DMS 273 treated with DMSO at 0.1 percent for 48 hours (cell line): ENCODE measurements around the gene COMMD10.

Experiments used
- DNase-seq: peaks from one replicate; lab custom pipeline; 2025; lab: John Stamatoyannopoulos, UW

COMMD10 gene

GRCh38 chr5:116292321-116292720, 207.5 kb downstream of the COMMD10 start:
- DNase-seq = no peak

- DNase-seq = no peak
These were observed 211.7 kb downstream of the COMMD10 start for GRCh38 chr5:116296335-116297072.

GRCh38 chr5:116297296-116297814, 212.5 kb downstream of the COMMD10 start:
- no peak for DNase-seq

GRCh38 chr5:116299746-116300640, 215.2 kb downstream of the COMMD10 start:
- DNase-seq = no peak

DNA sequence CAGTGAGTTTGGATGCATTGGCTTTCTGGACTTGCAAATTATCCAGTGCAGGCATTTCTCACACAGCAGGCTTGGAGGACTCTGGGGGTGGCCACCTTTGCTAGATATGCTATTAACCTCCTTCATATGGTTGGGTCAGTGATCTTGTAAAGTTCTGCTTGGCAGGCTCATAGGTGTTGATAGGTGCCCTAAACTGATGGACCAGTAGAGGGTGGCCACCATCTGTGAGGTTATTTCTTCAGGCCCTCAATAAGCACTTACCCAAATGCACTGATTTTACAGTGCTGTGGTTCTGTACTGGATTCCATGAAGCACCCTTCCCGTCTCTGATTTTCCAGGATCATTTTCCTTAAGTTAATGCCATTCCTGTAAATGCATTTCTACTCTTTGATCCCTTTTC, 216.3 kb downstream of the COMMD10 start:
- DNase-seq = no peak

DNA sequence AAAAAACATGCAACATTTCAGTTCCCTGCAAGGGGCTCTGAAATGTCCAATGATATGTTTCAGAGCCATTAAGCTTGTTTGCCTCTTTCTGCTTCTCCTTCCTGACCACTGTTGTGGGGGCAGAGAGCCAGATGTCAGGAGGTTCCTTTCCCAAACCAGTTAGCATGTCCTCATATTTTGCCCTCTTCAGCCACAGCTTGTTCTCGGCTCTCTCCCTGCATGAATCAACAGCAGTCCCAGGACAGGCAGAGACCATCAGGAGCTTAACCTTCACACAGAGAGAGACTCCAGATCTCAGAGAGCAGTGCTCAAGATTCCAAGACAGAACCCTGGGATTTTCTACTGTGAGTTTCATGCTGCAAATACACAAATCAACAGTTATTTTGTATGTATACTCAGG, 218.5 kb downstream of the COMMD10 start:
- DNase-seq = no peak

- no peak for DNase-seq
These were observed 219.0 kb downstream of the COMMD10 start for GRCh38 chr5:116303810-116304209.

DNA sequence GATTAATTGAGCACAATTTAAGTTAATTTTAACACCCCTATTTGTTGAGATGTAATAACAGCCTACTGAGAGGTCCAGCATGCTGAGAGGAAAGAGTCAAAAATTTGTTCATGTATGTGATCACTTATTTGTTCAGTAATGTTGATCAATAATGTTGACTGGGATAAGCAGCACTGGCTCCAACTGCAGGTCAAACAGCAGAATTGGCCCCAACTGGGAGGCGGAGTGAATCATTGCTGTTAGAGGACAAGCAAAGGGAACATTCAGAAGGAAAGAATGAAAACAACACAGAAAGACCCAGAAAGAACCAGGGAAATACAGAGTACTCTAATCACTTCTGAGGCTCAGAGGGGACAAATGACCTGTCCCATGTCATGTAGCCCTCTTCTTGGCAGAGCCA, 221.1 kb downstream of the COMMD10 start:
- no peak for DNase-seq

DNA sequence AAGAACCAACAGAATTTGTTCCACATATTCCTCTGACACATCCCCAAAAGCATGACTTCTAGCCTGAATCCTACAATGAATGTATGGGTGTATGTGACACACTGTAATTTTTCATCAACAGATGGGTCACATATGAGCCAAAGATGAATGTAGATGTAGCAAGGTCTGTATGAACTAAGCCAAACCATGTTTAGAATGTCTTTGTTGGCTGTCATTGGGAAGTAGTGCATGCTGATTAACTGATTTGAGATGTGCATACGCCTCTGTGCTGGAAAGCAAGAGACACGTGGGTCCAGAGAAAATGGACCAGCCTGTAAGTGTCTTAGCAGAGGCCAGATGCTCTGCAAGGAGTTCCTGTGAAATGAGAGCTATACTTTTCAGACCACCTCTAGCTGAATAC, 222.0 kb downstream of the COMMD10 start:
- DNase-seq = no peak

DNA sequence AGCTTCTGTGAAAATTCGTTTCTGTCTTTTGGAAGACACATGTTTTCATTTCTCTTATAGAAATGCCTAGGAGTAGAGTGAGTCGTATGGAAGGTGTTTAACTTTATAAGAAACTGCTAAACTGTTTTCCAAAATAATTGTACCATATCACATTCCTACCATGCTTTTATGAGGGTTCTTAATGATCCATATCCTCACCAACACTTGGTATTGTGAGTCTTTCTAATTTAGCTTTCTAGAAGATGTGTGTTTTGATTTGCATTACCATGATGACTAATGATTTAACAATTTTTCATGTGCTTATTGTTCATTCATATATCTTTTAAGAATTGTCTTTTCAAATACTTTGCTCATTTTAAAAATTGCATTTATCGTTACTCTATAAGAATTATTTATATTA, 223.6 kb downstream of the COMMD10 start:
- DNase-seq = no peak

DNA sequence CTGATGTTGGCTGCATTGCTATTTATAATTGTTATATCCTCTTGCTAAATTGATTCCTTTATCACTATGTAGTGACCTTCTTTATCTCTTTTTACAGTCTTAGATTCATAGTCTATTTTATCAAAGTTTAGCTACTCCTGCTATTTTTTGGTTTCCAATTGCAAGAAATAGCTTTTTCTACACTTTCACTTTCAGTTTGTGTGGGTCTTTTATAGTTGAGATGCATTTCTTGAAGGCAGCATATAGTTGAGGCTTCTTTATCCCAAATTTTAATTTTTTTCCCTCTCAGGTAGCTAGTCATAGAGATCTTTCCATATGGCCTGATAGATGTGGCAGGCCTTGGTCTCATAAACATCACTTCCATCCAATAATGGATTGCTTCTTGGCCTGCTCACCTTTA, 228.5 kb downstream of the COMMD10 start:
- no peak for DNase-seq

DNA sequence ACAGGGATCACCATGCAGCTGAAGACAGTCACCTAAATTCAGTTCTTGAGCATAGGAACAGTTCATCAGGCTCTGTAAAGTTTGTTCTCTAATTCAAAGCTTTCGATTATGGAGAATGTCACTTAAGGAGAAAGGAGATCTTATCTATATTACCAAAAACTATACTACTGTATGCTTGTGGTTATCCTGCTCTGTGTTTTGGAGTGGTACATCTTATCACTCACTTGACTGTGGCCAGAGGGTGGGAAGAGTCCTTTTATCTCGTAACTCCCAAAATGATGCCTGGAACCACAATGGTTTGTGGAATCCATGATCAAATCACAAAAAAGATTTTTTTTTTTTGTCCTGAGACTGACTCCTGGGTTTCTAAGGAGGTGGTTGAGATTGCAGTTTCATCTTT, 230.7 kb downstream of the COMMD10 start:
- no peak for DNase-seq

DNA sequence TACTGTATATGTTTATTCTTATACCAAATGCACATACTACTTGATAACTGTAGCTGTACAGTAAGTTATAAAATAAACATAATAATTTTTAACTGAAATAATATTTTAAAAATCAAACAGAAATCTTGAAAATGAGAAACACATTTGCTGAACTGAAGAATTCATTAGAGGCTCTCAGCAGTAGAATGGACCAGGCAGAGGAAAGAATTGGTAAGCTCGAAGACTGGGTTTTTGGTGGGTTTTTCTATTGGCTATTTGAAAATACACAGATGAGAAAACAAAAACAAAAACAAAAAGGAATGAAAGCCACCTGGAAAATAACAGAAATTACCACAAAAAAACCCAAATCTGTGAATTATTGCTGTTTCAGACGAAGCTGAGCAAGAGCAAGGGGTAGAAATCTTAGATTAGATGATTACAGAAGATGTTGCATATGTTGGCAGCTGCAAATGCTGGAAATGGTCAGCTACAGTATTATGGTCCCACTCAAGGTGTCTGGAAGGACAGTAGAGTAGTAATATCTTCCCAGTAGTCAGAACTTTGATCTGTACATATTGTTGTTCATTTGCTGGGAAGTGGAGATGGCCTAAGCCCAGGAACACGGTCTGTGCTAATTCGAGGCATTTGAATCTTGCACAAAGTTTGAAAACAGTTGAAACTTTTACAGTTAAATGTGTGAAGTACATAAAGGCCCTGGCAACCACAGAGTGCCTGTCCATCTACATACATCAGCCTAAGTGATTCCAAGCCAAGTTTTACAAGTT, 233.4 kb downstream of the COMMD10 start:
- no peak for DNase-seq

DNA sequence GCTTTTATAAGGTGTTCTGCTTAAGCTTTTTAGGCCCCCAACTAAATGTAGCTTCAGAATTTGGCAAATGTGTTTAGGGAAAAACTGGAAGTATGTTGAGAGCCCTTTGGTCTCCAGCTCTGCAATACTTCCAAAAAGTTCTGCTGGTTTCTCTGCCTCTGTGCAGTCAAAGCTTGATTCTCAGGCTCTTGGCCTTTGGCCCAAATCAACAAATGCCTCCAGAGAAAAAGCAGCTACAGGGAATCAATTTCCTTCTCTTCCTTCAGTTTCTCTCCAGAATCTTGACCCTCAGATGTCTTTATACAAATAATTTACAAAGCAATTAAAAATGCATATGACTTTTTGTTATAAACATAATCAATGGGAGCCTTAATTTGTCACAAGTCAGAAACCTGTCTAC, 235.7 kb downstream of the COMMD10 start:
- no peak for DNase-seq

DNA sequence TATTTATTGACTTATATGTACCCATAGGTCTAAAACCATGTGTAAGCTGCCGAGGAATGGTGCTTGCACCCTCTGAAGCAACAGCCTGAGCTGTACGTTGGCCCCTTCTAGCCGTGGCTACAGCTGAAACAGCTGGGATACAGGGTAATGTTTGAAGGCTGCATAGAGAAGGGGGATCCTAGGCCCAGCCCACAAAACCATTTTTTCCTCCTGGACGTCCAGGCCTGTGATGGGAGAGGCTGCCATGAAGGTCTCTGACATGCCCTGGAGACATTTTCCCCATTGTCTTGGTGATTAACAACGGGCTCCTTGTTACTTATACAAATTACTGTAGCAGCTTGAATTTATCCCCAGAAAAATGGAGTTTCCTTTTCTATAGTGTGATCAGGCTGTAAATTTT, 244.7 kb downstream of the COMMD10 start:
- DNase-seq = no peak

GRCh38 chr5:116340799-116341198, 256.0 kb downstream of the COMMD10 start:
- no peak for DNase-seq
